Memory B cell (primary cell): ENCODE results near the gene C16orf46.

ENCODE experiments used
- ATAC-seq: fragments of 150-1000 bp; cut with Tn5 transposase; 2 replicates; pipeline ENCODE4 v1.10.0; 2021; ENCODE audit warnings: low read depth, mild to moderate bottlenecking, moderate library complexity
- DNase-seq, 2 donors: peaks; one replicate each; pipeline ENCODE4 v3.0.0; 2022; ENCODE audit warnings: low spot score in 2 of 2
- H3K27ac Mint-ChIP-seq: one replicate; pipeline ENCODE4 v1.8.0; 2022; ENCODE audit warnings: mild to moderate bottlenecking, moderate library complexity, mixed read lengths
- H3K27me3 Mint-ChIP-seq: one replicate; pipeline ENCODE4 v1.8.0; 2022; ENCODE audit warnings: mixed read lengths
- H3K36me3 Mint-ChIP-seq: one replicate; pipeline ENCODE4 v1.8.0; 2022; ENCODE audit warnings: mild to moderate bottlenecking, mixed read lengths
- H3K4me1 Mint-ChIP-seq: one replicate; pipeline ENCODE4 v1.8.0; 2022; ENCODE audit warnings: mixed read lengths
- H3K4me3 Mint-ChIP-seq: one replicate; pipeline ENCODE4 v1.8.0; 2022; ENCODE audit warnings: mild to moderate bottlenecking, moderate library complexity, mixed read lengths
- H3K9me3 Mint-ChIP-seq: one replicate; pipeline ENCODE4 v1.8.0; 2022; ENCODE audit warnings: mixed read lengths

Gene C16orf46

GRCh38 chr16:81018496-81018895 is 58.5 kb downstream of the C16orf46 start:
- H3K27me3 Mint-ChIP-seq: no peaks in the 10 kb centered on the region
- no peaks in the 10 kb centered on the region for H3K9me3 Mint-ChIP-seq
- DNase-seq (no peak), ATAC-seq (no peak)
- peaks cover 11% of the 10 kb centered on the region for H3K36me3 Mint-ChIP-seq
- no peaks in the 10 kb centered on the region for H3K4me1 Mint-ChIP-seq
- no peak overlapping the region for H3K27ac Mint-ChIP-seq
- H3K4me3 Mint-ChIP-seq: no peak overlapping the region

- DNase-seq (no peak), ATAC-seq (no peak)
- peaks cover 12% of the 10 kb centered on the region for H3K36me3 Mint-ChIP-seq
- H3K27me3 Mint-ChIP-seq: no peaks in the 10 kb centered on the region
- no peaks in the 10 kb centered on the region for H3K9me3 Mint-ChIP-seq
- H3K4me1 Mint-ChIP-seq: no peaks in the 10 kb centered on the region
- no peak overlapping the region for H3K27ac Mint-ChIP-seq
- H3K4me3 Mint-ChIP-seq: no peak overlapping the region
Observed at GRCh38 chr16:81014672-81015071, 62.4 kb downstream of the C16orf46 start.

- Mint-ChIP-seq H3K4me3 (no peak overlapping the region), H3K27ac (no peak overlapping the region), H3K27me3 (no peaks in the 10 kb centered on the region), H3K9me3 (no peaks in the 10 kb centered on the region), H3K36me3 (peaks cover 10% of the 10 kb centered on the region), H3K4me1 (no peaks in the 10 kb centered on the region)
- ATAC-seq (no peak), DNase-seq (no peak)
Observed at GRCh38 chr16:81012974-81013373, 64.1 kb downstream of the C16orf46 start.
